ENCODE results near the gene LTBP1.
A peak's percentile ranks its signal among the peaks of the same experiment; 100 is the strongest.

Gene LTBP1

DNA sequence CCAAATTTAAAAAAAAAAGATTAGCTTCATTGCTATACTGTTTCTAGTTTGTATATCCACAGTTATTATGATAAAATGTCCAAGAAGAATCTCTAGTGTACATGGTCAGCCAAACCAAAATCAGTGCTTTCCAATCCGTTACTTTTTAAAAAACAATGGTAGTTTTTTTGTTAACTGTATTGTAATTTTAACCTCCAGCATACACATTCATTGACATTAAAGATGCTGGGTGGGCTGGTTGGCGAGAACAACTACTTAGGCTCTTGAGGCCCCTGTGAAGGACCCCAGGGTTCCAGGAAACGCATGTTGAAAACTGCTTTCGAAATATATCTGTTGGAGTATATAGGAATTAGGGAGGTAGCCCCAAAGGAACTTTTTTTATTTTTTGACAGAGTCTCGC lies 422.4 kb downstream of the LTBP1 start:
- no peak for DNase-seq (ENCODE audit: extremely low read depth, low read depth)
- TF ChIP-seq, protein P1, sequence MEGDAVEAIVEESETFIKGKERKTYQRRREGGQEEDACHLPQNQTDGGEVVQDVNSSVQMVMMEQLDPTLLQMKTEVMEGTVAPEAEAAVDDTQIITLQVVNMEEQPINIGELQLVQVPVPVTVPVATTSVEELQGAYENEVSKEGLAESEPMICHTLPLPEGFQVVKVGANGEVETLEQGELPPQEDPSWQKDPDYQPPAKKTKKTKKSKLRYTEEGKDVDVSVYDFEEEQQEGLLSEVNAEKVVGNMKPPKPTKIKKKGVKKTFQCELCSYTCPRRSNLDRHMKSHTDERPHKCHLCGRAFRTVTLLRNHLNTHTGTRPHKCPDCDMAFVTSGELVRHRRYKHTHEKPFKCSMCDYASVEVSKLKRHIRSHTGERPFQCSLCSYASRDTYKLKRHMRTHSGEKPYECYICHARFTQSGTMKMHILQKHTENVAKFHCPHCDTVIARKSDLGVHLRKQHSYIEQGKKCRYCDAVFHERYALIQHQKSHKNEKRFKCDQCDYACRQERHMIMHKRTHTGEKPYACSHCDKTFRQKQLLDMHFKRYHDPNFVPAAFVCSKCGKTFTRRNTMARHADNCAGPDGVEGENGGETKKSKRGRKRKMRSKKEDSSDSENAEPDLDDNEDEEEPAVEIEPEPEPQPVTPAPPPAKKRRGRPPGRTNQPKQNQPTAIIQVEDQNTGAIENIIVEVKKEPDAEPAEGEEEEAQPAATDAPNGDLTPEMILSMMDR (IDR thresholded peaks at IDR 0.05; ENCODE audit: low read depth, low read length), result no peak

DNA sequence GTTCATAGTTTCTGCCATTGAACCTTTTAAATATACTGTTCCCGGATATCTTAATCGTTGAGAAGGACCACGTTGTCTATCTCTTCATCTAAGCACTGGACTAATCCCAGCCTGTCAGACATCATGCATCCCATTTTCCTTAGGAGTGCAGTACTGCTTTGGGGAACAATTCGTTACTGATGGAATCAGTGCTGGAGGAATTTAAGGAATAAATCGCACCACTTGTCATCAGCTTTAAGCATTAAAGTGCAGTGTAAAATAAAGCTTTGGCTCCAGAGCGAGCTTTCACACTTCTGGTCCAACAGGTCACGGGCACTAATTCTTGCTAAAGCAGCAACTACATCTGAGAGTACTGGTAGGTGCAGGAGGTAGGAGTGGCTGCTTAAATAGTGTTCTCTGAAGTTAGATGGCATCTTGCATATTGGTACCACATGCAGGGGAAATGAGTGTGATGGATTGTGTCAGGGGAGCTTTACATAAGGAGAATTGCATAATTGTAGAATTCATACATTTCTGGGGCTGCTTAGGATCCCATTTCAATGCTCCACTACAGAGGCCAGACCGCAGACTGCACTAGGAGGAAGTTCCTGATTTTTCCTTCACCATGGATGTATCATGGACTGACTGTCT lies 424.0 kb downstream of the LTBP1 start:
- TF ChIP-seq, protein P1 (IDR thresholded peaks at IDR 0.05; ENCODE audit: low read depth, low read length), result no peak
- DNase-seq (ENCODE audit: extremely low read depth, low read depth), result no peak

DNA sequence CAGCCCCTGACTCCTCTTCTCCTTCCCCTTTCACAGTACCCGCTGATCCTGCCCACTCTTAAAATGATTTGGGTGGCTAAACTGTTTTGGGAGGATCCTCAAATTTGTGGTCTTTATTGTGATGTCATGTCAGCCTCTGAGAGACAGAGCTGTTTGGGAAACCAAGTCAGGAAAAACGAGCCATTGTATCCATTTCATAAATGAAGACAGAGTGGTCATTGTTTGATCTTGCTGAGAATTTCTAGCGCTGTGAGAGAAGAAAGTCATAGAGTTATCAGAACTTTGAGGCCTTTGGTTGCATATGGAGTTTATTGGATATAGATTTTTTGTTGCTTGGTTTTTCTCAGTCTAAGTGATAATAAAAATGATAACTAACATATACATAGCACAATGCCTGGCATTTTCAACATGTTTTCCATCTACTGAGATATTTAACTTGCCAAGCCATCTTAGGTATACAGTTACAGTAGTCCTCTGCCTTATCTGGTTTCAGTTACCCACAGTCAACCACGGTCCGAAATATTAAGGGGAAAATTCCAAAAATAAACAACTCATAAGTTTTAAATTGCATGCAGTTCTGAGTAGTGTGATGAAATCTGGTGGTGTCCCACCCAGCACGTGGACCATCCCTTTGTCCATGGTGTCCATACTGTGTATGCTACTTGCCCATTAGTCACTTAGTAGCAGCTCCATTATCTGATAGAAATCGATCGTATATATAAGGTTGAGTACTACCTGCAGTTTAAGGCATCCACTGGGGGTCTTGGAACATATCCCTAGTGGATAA lies 424.7 kb downstream of the LTBP1 start:
- DNase-seq (ENCODE audit: extremely low read depth, low read depth), result no peak

DNA sequence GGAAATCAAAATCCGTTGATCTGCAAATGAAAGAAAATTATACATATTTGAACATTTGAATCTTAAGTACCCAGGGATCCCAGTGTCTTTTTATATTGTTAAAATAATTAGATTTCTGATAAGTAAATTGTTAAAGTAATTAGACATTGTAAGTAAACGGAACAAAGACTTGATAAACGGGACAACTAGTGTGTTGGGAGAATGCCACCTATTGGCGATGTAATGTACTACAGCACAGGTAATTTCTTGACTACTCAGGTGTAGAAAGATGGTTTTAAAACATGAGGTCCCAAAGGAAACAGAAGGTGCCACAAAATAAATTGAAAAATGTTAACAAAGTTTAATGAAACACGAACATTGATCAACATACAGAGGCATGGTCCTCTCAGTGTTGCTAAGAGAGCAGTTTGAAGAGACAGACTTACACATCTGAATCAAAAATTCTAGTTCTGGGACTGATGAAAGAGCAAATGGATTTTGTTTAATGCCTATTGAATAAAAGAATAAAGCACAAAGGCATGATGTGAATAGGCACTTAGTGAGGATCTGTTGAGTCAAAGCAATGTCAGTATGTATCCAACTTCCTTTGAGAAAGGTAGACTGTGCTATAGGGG lies 426.3 kb downstream of the LTBP1 start:
- DNase-seq (ENCODE audit: extremely low read depth, low read depth), result no peak
- TF ChIP-seq, protein P1 (IDR thresholded peaks at IDR 0.05; ENCODE audit: low read depth, low read length), result peak; percentile 41

More for the DNA sequence above, 424.7 kb downstream of the LTBP1 start:
- TF ChIP-seq, protein P1 (IDR thresholded peaks at IDR 0.05; ENCODE audit: low read depth, low read length), result no peak

DNA sequence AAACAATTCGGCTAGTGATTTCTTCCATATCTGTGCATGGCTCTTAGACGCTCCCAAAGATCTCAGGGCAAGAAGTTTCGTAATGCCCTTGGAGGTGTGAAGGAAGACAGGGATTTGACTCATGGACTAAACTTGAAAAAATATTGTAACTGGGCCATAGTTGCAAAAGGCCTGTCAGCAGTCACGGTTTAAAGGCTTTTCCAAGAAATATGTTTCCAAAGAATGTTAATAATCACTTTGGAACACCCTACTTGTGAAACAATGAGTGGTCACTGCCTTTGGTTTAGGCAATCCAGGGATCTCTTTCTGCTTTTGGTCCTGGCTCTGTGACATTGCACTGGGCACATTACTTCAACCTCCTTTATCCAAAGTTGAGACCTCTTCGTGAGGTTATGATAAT lies 427.2 kb downstream of the LTBP1 start:
- TF ChIP-seq, protein P1 (IDR thresholded peaks at IDR 0.05; ENCODE audit: low read depth, low read length), result no peak
- peak; percentile 72 for DNase-seq (ENCODE audit: extremely low read depth, low read depth)

DNA sequence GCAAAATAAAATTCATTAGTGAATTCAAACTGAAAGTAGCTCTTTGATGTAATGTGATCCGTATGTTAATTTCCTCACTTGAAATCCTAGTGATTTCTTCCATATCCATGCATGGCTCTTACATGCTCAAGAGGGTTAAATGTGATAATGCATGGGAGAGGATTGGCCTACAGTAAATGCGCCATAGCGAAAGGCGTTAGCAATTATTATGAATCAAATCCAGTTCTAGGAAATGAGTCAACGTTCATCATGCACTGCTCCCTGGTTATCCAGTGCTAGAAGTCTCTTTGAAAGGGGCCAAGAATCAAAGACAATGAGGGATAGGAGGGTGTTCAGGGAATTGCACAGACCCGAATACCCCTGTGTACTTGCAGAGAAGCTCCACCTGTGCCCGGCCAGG lies 428.3 kb downstream of the LTBP1 start:
- TF ChIP-seq, protein P1 (IDR thresholded peaks at IDR 0.05; ENCODE audit: low read depth, low read length), result no peak
- no peak for DNase-seq (ENCODE audit: extremely low read depth, low read depth)

DNA sequence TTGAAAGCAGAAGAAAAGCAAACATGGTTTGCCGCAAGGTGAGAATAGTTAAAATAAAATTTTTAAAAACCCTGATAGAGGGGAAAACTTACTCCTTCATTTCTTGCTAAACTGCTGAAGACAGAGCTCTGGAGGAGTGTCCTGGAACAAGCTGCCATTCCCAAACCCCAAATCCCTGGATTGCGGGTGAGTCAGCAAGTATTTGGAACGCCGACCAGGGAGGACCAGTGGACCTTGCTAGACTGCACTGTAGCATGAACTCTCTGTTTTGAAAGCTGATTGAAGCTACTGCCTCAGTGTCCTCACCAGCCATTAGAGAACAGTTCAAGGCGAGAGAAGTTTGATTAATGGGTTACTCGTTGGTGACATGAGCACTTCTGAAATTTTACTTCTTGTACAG lies 430.3 kb downstream of the LTBP1 start:
- no peak for DNase-seq (ENCODE audit: extremely low read depth, low read depth)
- TF ChIP-seq, protein P1 (IDR thresholded peaks at IDR 0.05; ENCODE audit: low read depth, low read length), result no peak
